ENCODE data around the gene NDST1.

- TF ChIP-seq CTCF (IDR thresholded peaks at IDR 0.05) (no peak), ZFX (IDR thresholded peaks at IDR 0.05; ENCODE audit: borderline replicate concordance) (no peak)
Measured at GRCh38 chr5:150511578-150512367, 3.8 kb downstream of the NDST1 start.

Measured in 22Rv1 (cell line).